Neural cell (in vitro differentiated cells): Measurements from ENCODE around the gene CEP192. TPM values are rescaled to one million over a fixed set of nuclear protein-coding genes. Genes with fewer than 3 reads are reported as not detected.

Experiments used
- H2AFZ ChIP-seq: fragments of 200-600, 300-800 bp; sonication (generic), shearing (Covaris generic); 2 replicates; pipeline ENCODE4 v1.6.0; 2014; ENCODE audit warnings: low read depth, mild to moderate bottlenecking, antibody characterized with exemption, low read length, moderate library complexity
- H3F3A ChIP-seq: fragments of 200-600 bp; shearing (Covaris generic); 2 replicates; pipeline ENCODE4 v1.6.1; 2016; ENCODE audit warnings: mild to moderate bottlenecking, moderate library complexity, mixed read lengths, antibody characterized with exemption, low read length; ENCODE audit not compliant: insufficient read depth, poor library complexity, severe bottlenecking
- H3K27ac ChIP-seq: fragments of 200-600, 300-800 bp; sonication (generic), shearing (Covaris generic); 2 replicates; pipeline ENCODE4 v1.5.1; 2014; ENCODE audit warnings: mild to moderate bottlenecking, low read length, moderate library complexity
- H3K27me3 ChIP-seq: fragments of 300-800, 200-600 bp; sonication (generic), shearing (Covaris generic); 2 replicates; pipeline ENCODE4 v1.6.0; 2014; ENCODE audit warnings: mild to moderate bottlenecking, low read depth, low read length, moderate library complexity; ENCODE audit not compliant: insufficient read depth
- H3K36me3 ChIP-seq: fragments of 300-800, 200-600 bp; sonication (generic), shearing (Covaris generic); 2 replicates; pipeline ENCODE4 v1.5.1; 2014; ENCODE audit warnings: mild to moderate bottlenecking, antibody characterized with exemption, low read length, moderate library complexity; ENCODE audit not compliant: insufficient read depth
- H3K4me2 ChIP-seq: fragments of 300-800, 200-600 bp; sonication (generic), shearing (Covaris generic); 2 replicates; pipeline ENCODE4 v1.6.0; 2014; ENCODE audit warnings: mild to moderate bottlenecking, low read length
- H3K4me3 ChIP-seq: fragments of 300-800, 200-600 bp; sonication (generic), shearing (Covaris generic); 2 replicates; pipeline ENCODE4 v1.5.1; 2014; ENCODE audit warnings: mild to moderate bottlenecking, low read length, moderate library complexity
- H3K79me2 ChIP-seq: fragments of 200-600 bp; shearing (Covaris generic); replicated peaks from 2 replicates; pipeline ENCODE4 v1.6.0; 2014; ENCODE audit warnings: mild to moderate bottlenecking, low read length, moderate library complexity; ENCODE audit not compliant: insufficient read depth
- H3K9ac ChIP-seq: fragments of 300-800, 200-600 bp; sonication (generic), shearing (Covaris generic); 2 replicates; pipeline ENCODE4 v1.6.1; 2016; ENCODE audit warnings: mild to moderate bottlenecking, low read length, mixed read lengths
- H3K9me2 ChIP-seq: fragments of 200-600 bp; shearing (Covaris generic); 2 replicates; pipeline ENCODE4 v1.6.1; 2016; ENCODE audit warnings: mild to moderate bottlenecking, low read length, mixed read lengths; ENCODE audit not compliant: insufficient read depth
- H3K9me3 ChIP-seq: fragments of 200-600, 300-800 bp; sonication (generic), shearing (Covaris generic); 2 replicates; pipeline ENCODE4 v1.6.1; 2016; ENCODE audit warnings: mild to moderate bottlenecking, mixed run types, low read length, moderate library complexity, mixed read lengths
- H4K20me1 ChIP-seq: fragments of 200-600 bp; shearing (Covaris generic); 2 replicates; pipeline ENCODE4 v1.6.1; 2016; ENCODE audit warnings: mild to moderate bottlenecking, mixed run types; ENCODE audit not compliant: insufficient read depth
- EP300 ChIP-seq: fragments of 450-650 bp; conservative IDR thresholded peaks from 2 replicates; pipeline ENCODE4 v1.6.1; 2014; ENCODE audit warnings: antibody characterized with exemption, mild to moderate bottlenecking, moderate library complexity; ENCODE audit not compliant: poor library complexity, severe bottlenecking
- EZH2 ChIP-seq: fragments of 200-600, 300-800 bp; shearing (Covaris generic), sonication (generic); IDR thresholded peaks from 2 replicates; pipeline ENCODE4 v1.6.1; 2014; ENCODE audit warnings: antibody characterized with exemption, low read length, borderline replicate concordance, mild to moderate bottlenecking; ENCODE audit not compliant: insufficient read depth, poor library complexity, severe bottlenecking
- MXI1 ChIP-seq: fragments of 450-650 bp; conservative IDR thresholded peaks from 2 replicates; pipeline ENCODE4 v1.6.1; 2014; ENCODE audit warnings: antibody characterized with exemption, mild to moderate bottlenecking; ENCODE audit not compliant: poor library complexity, severe bottlenecking
- POLR2AphosphoS5 ChIP-seq: IDR thresholded peaks from 2 replicates; pipeline ENCODE4 v1.6.1; 2012
- RAD21 ChIP-seq: fragments of 450-650 bp; conservative IDR thresholded peaks from 2 replicates; pipeline ENCODE4 v1.6.1; 2014; ENCODE audit warnings: antibody characterized with exemption, mild to moderate bottlenecking, moderate library complexity
- REST ChIP-seq: IDR thresholded peaks from 2 replicates; pipeline ENCODE4 v1.6.1; 2012; ENCODE audit warnings: borderline replicate concordance
- SMC3 ChIP-seq: fragments of 450-650 bp; conservative IDR thresholded peaks from 2 replicates; pipeline ENCODE4 v1.6.1; 2014; ENCODE audit warnings: antibody characterized with exemption, mild to moderate bottlenecking, moderate library complexity; ENCODE audit not compliant: poor library complexity
- TAF1 ChIP-seq: IDR thresholded peaks from 2 replicates; pipeline ENCODE4 v1.6.1; 2012; ENCODE audit warnings: low read depth
- polyA plus RNA-seq: library from polyadenylated mRNA; depleted of rRNA; stranded (reverse); fragments of >200 nt; gene quantifications from 2 replicates; pipeline ENCODE4 v1.2.3, GENCODE V29; 2014
- TF ChIP-seq, protein P1 (sequence below): fragments of 450-650 bp; IDR thresholded peaks from 2 replicates; pipeline ENCODE4 v1.5.1; 2014; ENCODE audit warnings: antibody characterized with exemption, mild to moderate bottlenecking, moderate library complexity; ENCODE audit not compliant: poor library complexity, severe bottlenecking

CEP192 gene
- polyA plus RNA-seq, 1 donor from 2014 or later, result 28.1 TPM

GRCh38 chr18:12960395-12960794, 30.8 kb upstream of the CEP192 start:
- Histone ChIP-seq H3K4me3 (no peak overlapping the region), H3K79me2 (no peaks in the 10 kb centered on the region), H3K27me3 (no peaks in the 10 kb centered on the region)

GRCh38 chr18:12960853-12961397, 30.2 kb upstream of the CEP192 start:
- H2AFZ ChIP-seq, result no peak overlapping the region

More at GRCh38 chr18:12960395-12960794, 30.8 kb upstream of the CEP192 start:
- Histone ChIP-seq H3K9ac (no peak overlapping the region), H4K20me1 (no peaks in the 10 kb centered on the region), H3F3A (no peaks in the 10 kb centered on the region), H3K9me2 (no peaks in the 10 kb centered on the region), H3K9me3 (no peaks in the 10 kb centered on the region), H2AFZ (no peak overlapping the region), H3K36me3 (peaks cover 13% of the 10 kb centered on the region), H3K4me2 (no peak overlapping the region), H3K27ac (no peak overlapping the region)
- TF ChIP-seq EP300 (no peak), MXI1 (no peak), RAD21 (no peak), EZH2 (no peak), TAF1 (no peak), SMC3 (no peak), REST (no peak), POLR2AphosphoS5 (no peak)
- TF ChIP-seq, protein P1, sequence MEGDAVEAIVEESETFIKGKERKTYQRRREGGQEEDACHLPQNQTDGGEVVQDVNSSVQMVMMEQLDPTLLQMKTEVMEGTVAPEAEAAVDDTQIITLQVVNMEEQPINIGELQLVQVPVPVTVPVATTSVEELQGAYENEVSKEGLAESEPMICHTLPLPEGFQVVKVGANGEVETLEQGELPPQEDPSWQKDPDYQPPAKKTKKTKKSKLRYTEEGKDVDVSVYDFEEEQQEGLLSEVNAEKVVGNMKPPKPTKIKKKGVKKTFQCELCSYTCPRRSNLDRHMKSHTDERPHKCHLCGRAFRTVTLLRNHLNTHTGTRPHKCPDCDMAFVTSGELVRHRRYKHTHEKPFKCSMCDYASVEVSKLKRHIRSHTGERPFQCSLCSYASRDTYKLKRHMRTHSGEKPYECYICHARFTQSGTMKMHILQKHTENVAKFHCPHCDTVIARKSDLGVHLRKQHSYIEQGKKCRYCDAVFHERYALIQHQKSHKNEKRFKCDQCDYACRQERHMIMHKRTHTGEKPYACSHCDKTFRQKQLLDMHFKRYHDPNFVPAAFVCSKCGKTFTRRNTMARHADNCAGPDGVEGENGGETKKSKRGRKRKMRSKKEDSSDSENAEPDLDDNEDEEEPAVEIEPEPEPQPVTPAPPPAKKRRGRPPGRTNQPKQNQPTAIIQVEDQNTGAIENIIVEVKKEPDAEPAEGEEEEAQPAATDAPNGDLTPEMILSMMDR, result no peak

More at GRCh38 chr18:12960853-12961397, 30.2 kb upstream of the CEP192 start:
- no peaks in the 10 kb centered on the region for H3K9me2 ChIP-seq
- H3K27ac ChIP-seq, result no peak overlapping the region
- no peaks in the 10 kb centered on the region for H3K9me3 ChIP-seq
- H3K36me3 ChIP-seq, result peaks cover 13% of the 10 kb centered on the region
- no peaks in the 10 kb centered on the region for H3F3A ChIP-seq
- no peak overlapping the region for H3K9ac ChIP-seq
- H4K20me1 ChIP-seq, result no peaks in the 10 kb centered on the region
- H3K4me3 ChIP-seq, result no peak overlapping the region
- no peak for TF ChIP-seq SMC3
- TF ChIP-seq EP300, result no peak
- TF ChIP-seq REST, result no peak
- no peaks in the 10 kb centered on the region for H3K27me3 ChIP-seq
- H3K4me2 ChIP-seq, result no peak overlapping the region
- H3K79me2 ChIP-seq, result no peaks in the 10 kb centered on the region
